NCI-H1417 treated with DMSO at 0.1 percent for 48 hours (cell line): ENCODE results near the gene RBPMS2.
"Not testable (repeated sequence)": the region's sequence is repeated elsewhere in the genome, so short reads cannot be mapped to it uniquely, and the experiment has no call there.

Source experiments
- DNase-seq: peaks from one replicate; lab custom pipeline; 2025; lab: John Stamatoyannopoulos, UW

RBPMS2 gene

GRCh38 chr15:64775551-64776401 is at the start of gene RBPMS2:
TSS of gene RBPMS2 (minus strand) at chr15:64775589. CDS start at chr15:64775319, 270 bp downstream.
- DNase-seq, result no peak

- no peak for DNase-seq
Observed at GRCh38 chr15:64824929-64825430, 49.6 kb upstream of the RBPMS2 start.

- no peak for DNase-seq
Observed at GRCh38 chr15:64816452-64816851, 41.1 kb upstream of the RBPMS2 start.

- not testable (repeated sequence) for DNase-seq
Observed at GRCh38 chr15:64814965-64815364, 39.6 kb upstream of the RBPMS2 start.

- DNase-seq, result not testable (repeated sequence)
Observed at GRCh38 chr15:64814283-64814682, 38.9 kb upstream of the RBPMS2 start.

- no peak for DNase-seq
Observed at GRCh38 chr15:64813075-64813474, 37.7 kb upstream of the RBPMS2 start.

- DNase-seq, result no peak
Observed at GRCh38 chr15:64810497-64811326, 35.3 kb upstream of the RBPMS2 start.

- peak; percentile 60 for DNase-seq
Observed at GRCh38 chr15:64809649-64810496, 34.5 kb upstream of the RBPMS2 start.

- DNase-seq, result no peak
Observed at GRCh38 chr15:64808785-64809453, 33.5 kb upstream of the RBPMS2 start.

GRCh38 chr15:64807751-64808222 is 32.4 kb upstream of the RBPMS2 start:
- DNase-seq, result no peak

- DNase-seq, result no peak
Observed at GRCh38 chr15:64807051-64807749, 31.8 kb upstream of the RBPMS2 start.

GRCh38 chr15:64806509-64806908 is 31.1 kb upstream of the RBPMS2 start:
- no peak for DNase-seq

- no peak for DNase-seq
Observed at GRCh38 chr15:64804619-64805018, 29.2 kb upstream of the RBPMS2 start.

- no peak for DNase-seq
Observed at GRCh38 chr15:64803526-64803925, 28.1 kb upstream of the RBPMS2 start.

GRCh38 chr15:64800476-64800875 is 25.1 kb upstream of the RBPMS2 start:
- DNase-seq, result no peak

- not testable (repeated sequence) for DNase-seq
Observed at GRCh38 chr15:64798905-64799304, 23.5 kb upstream of the RBPMS2 start.

- DNase-seq, result not testable (repeated sequence)
Observed at GRCh38 chr15:64795921-64796320, 20.5 kb upstream of the RBPMS2 start.

GRCh38 chr15:64795299-64795698 is 19.9 kb upstream of the RBPMS2 start:
- not testable (repeated sequence) for DNase-seq

- DNase-seq, result no peak
Observed at GRCh38 chr15:64792282-64792681, 16.9 kb upstream of the RBPMS2 start.

GRCh38 chr15:64791401-64791800 is 16.0 kb upstream of the RBPMS2 start:
- DNase-seq, result no peak
